Suppressor macrophage treated with lipopolysaccharide for 1 hour (primary cell): ENCODE results near the gene SALL3.

Experiments
- DNase-seq, 3 donors: peaks; one replicate each; pipeline ENCODE4 v3.0.0-alpha.2; 2020 to 2022

The SALL3 gene

GRCh38 chr18:78981394-78981831 is 1.8 kb downstream of the SALL3 start:
- no peak for DNase-seq

- no peak for DNase-seq
Measured at GRCh38 chr18:78981989-78982620, 2.5 kb downstream of the SALL3 start.

GRCh38 chr18:78983512-78983911 is 3.9 kb downstream of the SALL3 start:
- no peak for DNase-seq

- peak; percentile 49 to 55 (median 49) for DNase-seq
Measured at GRCh38 chr18:78984941-78985784, 5.5 kb downstream of the SALL3 start.

- DNase-seq = peak; percentile 20 to 46 (median 26)
Measured at GRCh38 chr18:78986018-78986481, 6.4 kb downstream of the SALL3 start.

- no peak for DNase-seq
Measured at GRCh38 chr18:78991446-78991845, 11.8 kb downstream of the SALL3 start.

- no peak for DNase-seq
Measured at GRCh38 chr18:78992041-78993011, 12.7 kb downstream of the SALL3 start.

- no peak for DNase-seq
Measured at GRCh38 chr18:78993014-78993926, 13.7 kb downstream of the SALL3 start.

- DNase-seq = no peak
Measured at GRCh38 chr18:78994000-78994399, 14.4 kb downstream of the SALL3 start.

- no peak for DNase-seq
Measured at GRCh38 chr18:78994531-78994930, 14.9 kb downstream of the SALL3 start.

GRCh38 chr18:78994977-78995582 is 15.5 kb downstream of the SALL3 start:
- no peak for DNase-seq

- no peak for DNase-seq
Measured at GRCh38 chr18:78995740-78996395, 16.2 kb downstream of the SALL3 start.

GRCh38 chr18:78996741-78997490 is 17.3 kb downstream of the SALL3 start:
- no peak for DNase-seq

GRCh38 chr18:78998371-78999071 is 18.9 kb downstream of the SALL3 start:
- DNase-seq = no peak

- no peak for DNase-seq
Measured at GRCh38 chr18:78999939-79000338, 20.3 kb downstream of the SALL3 start.

- DNase-seq = no peak
Measured at GRCh38 chr18:79000997-79001396, 21.4 kb downstream of the SALL3 start.

- no peak for DNase-seq
Measured at GRCh38 chr18:79005653-79006052, 26.0 kb downstream of the SALL3 start.

- DNase-seq = no peak
Measured at GRCh38 chr18:79006106-79006795, 26.6 kb downstream of the SALL3 start.

GRCh38 chr18:79007440-79007839 is 27.8 kb downstream of the SALL3 start:
- no peak for DNase-seq
